H1 (cell line): Measurements from ENCODE around the gene ZNF189. TPM values are rescaled to one million over a fixed set of nuclear protein-coding genes. Genes with fewer than 3 reads are reported as not detected.

Experiments used
- CTCF ChIA-PET: fragments of 300-600 bp; sonication (Branson Sonifier 250); formaldehyde crosslinking; loops from one replicate; lab custom pipeline; 2021; ENCODE audit not compliant: partially characterized antibody; lab: Charles Lee
- POLR2A ChIA-PET: fragments of 300-600 bp; sonication (Branson Sonifier 250); formaldehyde crosslinking; loops from one replicate; lab custom pipeline; 2021; ENCODE audit warnings: inconsistent platforms; ENCODE audit not compliant: partially characterized antibody; lab: Charles Lee
- DNase-seq, 2 experiments: peaks; one replicate each; pipeline versions ENCODE4 v3.0.0 to v3.0.0-alpha.2; 2010 to 2022; ENCODE audit warnings: low spot score in 2 of 2, low read depth in 1 of 2, mixed read lengths in 1 of 2
- FAIRE-seq: peaks from 2 replicates; lab custom pipeline; 2011; peaks lifted over from hg19 to GRCh38; lab: Jason Lieb, UNC
- H2AFZ ChIP-seq: 2 replicates; pipeline ENCODE4 v1.8.1; 2012; ENCODE audit warnings: low read length, inconsistent platforms
- H2AK5ac ChIP-seq: 2 replicates; pipeline ENCODE4 v1.6.1; 2013; ENCODE audit warnings: low read depth, low read length
- H2BK120ac ChIP-seq: replicated peaks from 2 replicates; pipeline ENCODE3; 2013; ENCODE audit warnings: low read depth, low read length, inconsistent platforms
- H2BK12ac ChIP-seq: 2 replicates; pipeline ENCODE4 v1.6.1; 2013; ENCODE audit warnings: low read depth, low read length
- H2BK15ac ChIP-seq: 2 replicates; pipeline ENCODE4 v1.6.1; 2013; ENCODE audit warnings: low read length
- H2BK20ac ChIP-seq: 2 replicates; pipeline ENCODE4 v1.6.1; 2013; ENCODE audit warnings: low read length
- H2BK5ac ChIP-seq: 2 replicates; pipeline ENCODE4 v1.6.1; 2013; ENCODE audit warnings: low read depth, low read length
- H3K14ac ChIP-seq: 2 replicates; pipeline ENCODE4 v1.6.1; 2013; ENCODE audit warnings: inconsistent platforms; ENCODE audit not compliant: insufficient read length
- H3K18ac ChIP-seq: 2 replicates; pipeline ENCODE4 v1.6.1; 2013; ENCODE audit warnings: low read length; ENCODE audit errors: extremely low read depth
- H3K23ac ChIP-seq: 2 replicates; pipeline ENCODE4 v1.6.1; 2013; ENCODE audit warnings: inconsistent platforms; ENCODE audit not compliant: insufficient read length
- H3K23me2 ChIP-seq: 2 replicates; pipeline ENCODE4 v1.6.1; 2013; ENCODE audit warnings: low read depth, low read length
- H3K27ac ChIP-seq: 2 replicates; pipeline ENCODE4 v1.6.1; 2011; ENCODE audit warnings: low read depth, low read length, inconsistent platforms
- H3K27me3 ChIP-seq, 4 experiments: replicated peaks in 1 of 4; 1 replicate in 1 of 4; 2 replicates in 3 of 4; pipeline versions ENCODE4 v1.6.1 to v1.8.1; 2011 to 2013; ENCODE audit warnings: low read length in 3 of 4, mild to moderate bottlenecking in 3 of 4, inconsistent platforms in 2 of 4, mixed read lengths in 2 of 4, moderate library complexity in 1 of 4; ENCODE audit not compliant: control insufficient read depth in 3 of 4, insufficient read depth in 3 of 4; ENCODE audit errors: extremely low read depth in 1 of 4
- H3K36me3 ChIP-seq, 4 experiments: 2 replicates each; pipeline versions ENCODE4 v1.6.1 to v1.8.1; 2011 to 2013; ENCODE audit warnings: mild to moderate bottlenecking in 4 of 4, low read length in 3 of 4, moderate library complexity in 2 of 4, control low read depth in 1 of 4, inconsistent platforms in 1 of 4; ENCODE audit not compliant: insufficient read depth in 4 of 4, control insufficient read depth in 2 of 4
- H3K4ac ChIP-seq: replicated peaks from 2 replicates; pipeline ENCODE3; 2013; ENCODE audit warnings: low read length, low read depth, mixed read lengths, inconsistent platforms; ENCODE audit not compliant: insufficient read length
- H3K4me1 ChIP-seq, 4 experiments: replicated peaks in 1 of 4; 1 replicate in 1 of 4; 2 replicates in 3 of 4; pipeline versions ENCODE4 v1.6.1 to v1.8.1; 2011 to 2013; ENCODE audit warnings: low read length in 3 of 4, inconsistent platforms in 2 of 4, mixed read lengths in 1 of 4; ENCODE audit not compliant: insufficient read depth in 4 of 4, control insufficient read depth in 3 of 4
- H3K4me2 ChIP-seq, 2 experiments: 2 replicates each; pipeline versions ENCODE4 v1.6.1 to v1.8.1; 2011 to 2013; ENCODE audit warnings: low read depth in 2 of 2, low read length in 2 of 2, control low read depth in 1 of 2, inconsistent platforms in 1 of 2, mild to moderate bottlenecking in 1 of 2; ENCODE audit not compliant: insufficient read depth in 1 of 2
- H3K4me3 ChIP-seq, 4 experiments: fragments of 200-600, 300-600 bp in 1 of 4; sonication (generic), shearing (Covaris generic), sonication (Bioruptor Twin) in 1 of 4; 2 replicates each; pipeline versions ENCODE4 v1.5.1 to v1.8.1; 2011 to 2016; ENCODE audit warnings: low read length in 4 of 4, low read depth in 3 of 4, control low read depth in 2 of 4, inconsistent platforms in 2 of 4, mild to moderate bottlenecking in 2 of 4, mixed read lengths in 1 of 4, moderate library complexity in 1 of 4; ENCODE audit not compliant: insufficient read depth in 2 of 4; ENCODE audit errors: extremely low read depth in 1 of 4
- H3K56ac ChIP-seq: replicated peaks from 2 replicates; pipeline ENCODE3; 2013; ENCODE audit warnings: low read depth, mild to moderate bottlenecking, mixed read lengths, low read length, inconsistent platforms; ENCODE audit not compliant: insufficient read length
- H3K79me1 ChIP-seq: 2 replicates; pipeline ENCODE4 v1.6.1; 2013; ENCODE audit warnings: low read depth, low read length, control low read depth
- H3K79me2 ChIP-seq, 2 experiments: 2 replicates each; pipeline versions ENCODE4 v1.6.1 to v1.8.1; 2012 to 2013; ENCODE audit warnings: low read length in 2 of 2, mild to moderate bottlenecking in 2 of 2, inconsistent platforms in 1 of 2; ENCODE audit not compliant: insufficient read depth in 2 of 2, control insufficient read depth in 1 of 2
- H3K9ac ChIP-seq, 4 experiments: replicated peaks in 1 of 4; 1 replicate in 1 of 4; 2 replicates in 3 of 4; pipeline versions ENCODE4 v1.6.1 to v1.8.1; 2011 to 2013; ENCODE audit warnings: low read depth in 3 of 4, low read length in 3 of 4, control low read depth in 2 of 4, mild to moderate bottlenecking in 2 of 4, moderate library complexity in 2 of 4, inconsistent platforms in 1 of 4; ENCODE audit errors: extremely low read depth in 1 of 4
- H3K9me3 ChIP-seq, 2 experiments: 2 replicates each; pipeline versions ENCODE4 v1.6.1 to v1.8.1; 2012 to 2013; ENCODE audit warnings: mild to moderate bottlenecking in 2 of 2, moderate library complexity in 2 of 2, control low read depth in 1 of 2, inconsistent platforms in 1 of 2, low read depth in 1 of 2, low read length in 1 of 2, mixed read lengths in 1 of 2; ENCODE audit not compliant: insufficient read depth in 2 of 2
- H4K20me1 ChIP-seq, 2 experiments: replicated peaks in 1 of 2; 2 replicates each; pipeline versions ENCODE3 to v1.8.1; 2011 to 2013; ENCODE audit warnings: inconsistent platforms in 2 of 2, low read length in 2 of 2, mild to moderate bottlenecking in 1 of 2; ENCODE audit not compliant: insufficient read depth in 2 of 2, control insufficient read depth in 1 of 2
- H4K5ac ChIP-seq: 2 replicates; pipeline ENCODE4 v1.6.1; 2013; ENCODE audit warnings: low read length, low read depth, mixed read lengths, inconsistent platforms; ENCODE audit not compliant: insufficient read length
- H4K8ac ChIP-seq: 2 replicates; pipeline ENCODE4 v1.8.0; 2013; ENCODE audit warnings: mild to moderate bottlenecking, moderate library complexity, low read length, inconsistent platforms; ENCODE audit not compliant: insufficient read depth; ENCODE audit errors: extremely low read depth
- H4K91ac ChIP-seq: replicated peaks from 2 replicates; pipeline ENCODE3; 2013; ENCODE audit warnings: low read length, mixed read lengths, inconsistent platforms; ENCODE audit not compliant: insufficient read length
- ASH2L ChIP-seq: fragments of 200-600, 300-600 bp; sonication (generic); IDR thresholded peaks from one replicate; pipeline ENCODE4 v1.7.1; 2017; ENCODE audit warnings: low read length
- CBX8 ChIP-seq: fragments of 300-800, 300-1000 bp; sonication (generic); IDR thresholded peaks from 2 replicates; pipeline ENCODE4 v1.7.1; 2016; ENCODE audit warnings: low read depth, low read length, borderline replicate concordance
- CTBP2 ChIP-seq: IDR thresholded peaks from 2 replicates; pipeline ENCODE4 v1.7.0; 2011; ENCODE audit warnings: borderline replicate concordance, mild to moderate bottlenecking, moderate library complexity, mixed read lengths, low read length; ENCODE audit not compliant: insufficient read depth, insufficient read length
- EP300 ChIP-seq, 2 experiments: IDR thresholded peaks; 1 replicate in 1 of 2; 2 replicates in 1 of 2; pipeline ENCODE4 v1.6.1; 2011 to 2012; ENCODE audit warnings: low read depth in 2 of 2, low read length in 2 of 2, mild to moderate bottlenecking in 2 of 2, borderline replicate concordance in 1 of 2, inconsistent platforms in 1 of 2, moderate library complexity in 1 of 2
- FOSL1 ChIP-seq: IDR thresholded peaks from 2 replicates; pipeline ENCODE4 v1.6.1; 2011; ENCODE audit warnings: mild to moderate bottlenecking, low read depth, low read length, moderate library complexity; ENCODE audit not compliant: insufficient read depth
- JUND ChIP-seq: IDR thresholded peaks from 2 replicates; pipeline ENCODE4 v1.6.1; 2011; ENCODE audit warnings: mild to moderate bottlenecking, improper control_type of control experiment, low read length
- KDM4A ChIP-seq: IDR thresholded peaks from one replicate; pipeline ENCODE4 v1.7.1; 2012; ENCODE audit warnings: low read depth, mild to moderate bottlenecking, moderate library complexity, low read length, inconsistent platforms; ENCODE audit not compliant: severe bottlenecking
- polyA plus RNA-seq, 7 experiments: library from polyadenylated mRNA; depleted of rRNA in 3 of 7; stranded (reverse) in 5 of 7; unstranded in 2 of 7; fragments of >200 nt in 5 of 7; fragments of 200-250 nt in 2 of 7; gene quantifications; 1 replicate in 5 of 7; 2 replicates in 1 of 7; 4 replicates in 1 of 7; pipeline versions ENCODE4 v1.2.1 to v1.2.3, GENCODE V29; 2011 to 2013; ENCODE audit warnings: missing spikeins in 2 of 7, mixed read lengths in 2 of 7
- total RNA-seq: library from RNA; stranded (reverse); fragmentation: NEBNext Ultra II Directional; extraction: Animal tissue kit (Norgen Biotek cat#: 25700); gene quantifications from 2 replicates; pipeline ENCODE4 v1.2.1, GENCODE V29; 2021
- TF ChIP-seq, protein P1 (sequence below): IDR thresholded peaks from 2 replicates; pipeline ENCODE4 v1.6.1; 2012; ENCODE audit warnings: low read length, inconsistent platforms

The ZNF189 gene
- total and polyA plus RNA-seq, 2 of the 8 experiments (the other 6 are each of a cell fraction or from before 2014, with no cell fraction given) = 1.9 to 12.3 TPM

DNA sequence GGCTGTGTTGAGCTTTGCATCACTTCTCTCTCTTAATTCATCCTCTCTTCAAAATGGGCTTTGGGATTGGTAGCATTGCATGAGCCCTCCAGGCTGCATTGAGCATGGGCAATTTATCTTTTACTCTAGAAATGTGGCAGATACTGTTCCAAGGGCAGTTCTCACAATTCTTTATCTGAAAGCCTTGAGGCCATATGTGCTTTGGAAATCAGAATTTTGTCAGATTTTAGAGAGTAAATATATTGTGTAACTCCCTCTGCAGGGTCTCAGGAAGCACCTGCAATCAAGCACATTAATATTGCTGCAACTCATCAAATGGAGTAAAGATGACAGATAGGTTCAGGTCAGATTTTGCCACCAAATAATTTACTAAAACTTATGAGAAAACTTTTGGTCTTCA, 19.3 kb downstream of the ZNF189 start:
- H2BK15ac ChIP-seq = no peak overlapping the region
- no peak overlapping the region for H3K9ac ChIP-seq
- FAIRE-seq (no peak), DNase-seq (no peak)
- no peaks in the 10 kb centered on the region for H3K36me3 ChIP-seq
- no peak overlapping the region for H3K23ac ChIP-seq
- no peak overlapping the region for H2BK20ac ChIP-seq
- H2BK120ac ChIP-seq = no peak overlapping the region
- no peak overlapping the region for H4K91ac ChIP-seq
- H3K4me2 ChIP-seq = no peak overlapping the region
- H3K23me2 ChIP-seq = no peaks in the 10 kb centered on the region; the same call in 1 of the 2 replicates
- H2AFZ ChIP-seq = no peak overlapping the region
- no peak for TF ChIP-seq CTBP2
- no peak for TF ChIP-seq EP300 (IDR thresholded peaks at IDR 0.05; ENCODE audit: borderline replicate concordance in 1 of 2, low read depth in 2 of 2, low read length in 2 of 2)
- TF ChIP-seq KDM4A = no peak
- no peak for TF ChIP-seq FOSL1
- TF ChIP-seq, protein P1, sequence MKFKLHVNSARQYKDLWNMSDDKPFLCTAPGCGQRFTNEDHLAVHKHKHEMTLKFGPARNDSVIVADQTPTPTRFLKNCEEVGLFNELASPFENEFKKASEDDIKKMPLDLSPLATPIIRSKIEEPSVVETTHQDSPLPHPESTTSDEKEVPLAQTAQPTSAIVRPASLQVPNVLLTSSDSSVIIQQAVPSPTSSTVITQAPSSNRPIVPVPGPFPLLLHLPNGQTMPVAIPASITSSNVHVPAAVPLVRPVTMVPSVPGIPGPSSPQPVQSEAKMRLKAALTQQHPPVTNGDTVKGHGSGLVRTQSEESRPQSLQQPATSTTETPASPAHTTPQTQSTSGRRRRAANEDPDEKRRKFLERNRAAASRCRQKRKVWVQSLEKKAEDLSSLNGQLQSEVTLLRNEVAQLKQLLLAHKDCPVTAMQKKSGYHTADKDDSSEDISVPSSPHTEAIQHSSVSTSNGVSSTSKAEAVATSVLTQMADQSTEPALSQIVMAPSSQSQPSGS = no peak
- no peak for TF ChIP-seq JUND
- no peak for TF ChIP-seq ASH2L
- no peak for TF ChIP-seq CBX8
- H4K5ac ChIP-seq = no peak overlapping the region
- no peaks in the 10 kb centered on the region for H3K27me3 ChIP-seq
- H2AK5ac ChIP-seq = no peak overlapping the region
- no peak overlapping the region for H3K14ac ChIP-seq
- no peak overlapping the region for H3K56ac ChIP-seq
- H2BK12ac ChIP-seq = no peak overlapping the region
- no peaks in the 10 kb centered on the region for H4K20me1 ChIP-seq
- H2BK5ac ChIP-seq = no peak overlapping the region
- H3K4me3 ChIP-seq = no peak overlapping the region
- no peaks in the 10 kb centered on the region for H3K79me1 ChIP-seq
- no peak overlapping the region for H3K4ac ChIP-seq
- ChIA-PET POLR2A (interaction anchor here (2.6 kb wide), 1 partner anchor 19 kb away, joined by 6 read pairs; the partner anchor contains the start of genes MRPL50 and ZNF189), CTCF (interaction anchor here (1.8 kb wide), 1 partner anchor 112 kb away, joined by 4 read pairs; no protein-coding TSS in a partner anchor)
- H3K4me1 ChIP-seq = no peaks in the 10 kb centered on the region
- no peaks in the 10 kb centered on the region for H3K9me3 ChIP-seq
- no peak overlapping the region for H3K18ac ChIP-seq
- no peak overlapping the region for H4K8ac ChIP-seq
- no peak overlapping the region for H3K27ac ChIP-seq
- H3K79me2 ChIP-seq = no peaks in the 10 kb centered on the region
